Lower lobe of right lung (tissue), 2 donors: ENCODE measurements around the gene HOXC9. TPM values are rescaled to one million over a fixed set of nuclear protein-coding genes. Genes with fewer than 3 reads are reported as not detected.

Experiments
- ATAC-seq, 2 donors: fragments of 200-7000 bp; cut with Tn5 transposase; one replicate each; pipeline ENCODE4 v1.9.1; 2020 to 2022; ENCODE audit warnings: mild to moderate bottlenecking in 2 of 2, moderate library complexity in 2 of 2
- DNase-seq: peaks from one replicate; pipeline ENCODE4 v3.0.0-alpha.2; 2020
- H3K27ac ChIP-seq: fragments of 200-600 bp; one replicate; pipeline ENCODE4 v1.8.0; 2022
- H3K27me3 ChIP-seq: fragments of 200-600 bp; one replicate; pipeline ENCODE4 v1.8.0; 2022; ENCODE audit warnings: low read depth
- H3K36me3 ChIP-seq: fragments of 200-600 bp; one replicate; pipeline ENCODE4 v1.8.0; 2022; ENCODE audit warnings: mild to moderate bottlenecking
- H3K4me1 ChIP-seq: fragments of 200-600 bp; one replicate; pipeline ENCODE4 v1.8.0; 2022
- H3K4me3 ChIP-seq: fragments of 200-600 bp; one replicate; pipeline ENCODE4 v1.8.0; 2022; ENCODE audit warnings: mild to moderate bottlenecking
- H3K9me3 ChIP-seq: fragments of 200-600 bp; one replicate; pipeline ENCODE4 v1.8.0; 2022
- CTCF ChIP-seq: fragments of 200-600 bp; IDR thresholded peaks from one replicate; pipeline ENCODE4 v1.8.0; 2022; ENCODE audit warnings: antibody characterized with exemption, mild to moderate bottlenecking
- intact Hi-C: fragments of 100-400 bp; cut with DNase I; formaldehyde crosslinking; loops from one replicate; pipeline ENCODE4 v1.11.0; 2022
- total RNA-seq: library from RNA; stranded (reverse); fragmentation: NEBNext Ultra II Directional; extraction: Animal tissue kit (Norgen Biotek cat#: 25700); gene quantifications from one replicate; pipeline ENCODE4 v1.2.1, GENCODE V29; 2021
- donor health status: DM: no; HTN: yes; CAD: no; lungs with severe emphysema.

HOXC9 gene
- total RNA-seq, 1 donor from 2014 or later: not detected

- H3K27ac ChIP-seq: no peak overlapping the region
- TF ChIP-seq CTCF: no peak
- ATAC-seq (peak in 1 of 2 donors; percentile 24), DNase-seq (no peak)
- H3K36me3 ChIP-seq: no peaks in the 10 kb centered on the region
- H3K4me1 ChIP-seq: peaks cover 33% of the 10 kb centered on the region
- no peaks in the 10 kb centered on the region for H3K9me3 ChIP-seq
- intact Hi-C loops: no loop called here
- peak overlapping the region; percentile 3 for H3K4me3 ChIP-seq
- H3K27me3 ChIP-seq: peaks cover 100% of the 10 kb centered on the region
These were observed 5.5 kb upstream of the HOXC9 start for GRCh38 chr12:53994264-53995001.

- Histone ChIP-seq H3K9me3 (no peaks in the 10 kb centered on the region), H3K27ac (no peak overlapping the region), H3K36me3 (no peaks in the 10 kb centered on the region), H3K27me3 (peaks cover 100% of the 10 kb centered on the region), H3K4me3 (peak overlapping the region; percentile 52), H3K4me1 (peaks cover 37% of the 10 kb centered on the region)
- intact Hi-C loops: no loop called here
- no peak for TF ChIP-seq CTCF
- ATAC-seq: no peak
- no peak for DNase-seq
These were observed 5.0 kb upstream of the HOXC9 start for GRCh38 chr12:53995002-53995377.

GRCh38 chr12:53995378-53996239 is 4.4 kb upstream of the HOXC9 start:
- Histone ChIP-seq H3K4me3 (peak overlapping the region; percentile 52), H3K4me1 (peaks cover 42% of the 10 kb centered on the region), H3K9me3 (no peaks in the 10 kb centered on the region), H3K27me3 (peaks cover 100% of the 10 kb centered on the region), H3K27ac (no peak overlapping the region), H3K36me3 (no peaks in the 10 kb centered on the region)
- DNase-seq (no peak), ATAC-seq (peak; percentile 56 to 71)
- intact Hi-C loops: no loop called here
- no peak for TF ChIP-seq CTCF

- DNase-seq: no peak
- intact Hi-C loops: no loop called here
- Histone ChIP-seq H3K4me3 (peak overlapping the region; percentile 52), H3K27me3 (peaks cover 100% of the 10 kb centered on the region), H3K36me3 (no peaks in the 10 kb centered on the region), H3K4me1 (peaks cover 42% of the 10 kb centered on the region), H3K9me3 (no peaks in the 10 kb centered on the region), H3K27ac (no peak overlapping the region)
- no peak for TF ChIP-seq CTCF
- ATAC-seq: peak in 1 of 2 donors; percentile 3
These were observed 3.4 kb upstream of the HOXC9 start for GRCh38 chr12:53996240-53997203.
